HepG2 (cell line): Measurements from ENCODE around the gene TREH. TPM values are rescaled to one million over a fixed set of nuclear protein-coding genes. Genes with fewer than 3 reads are reported as not detected.

Source experiments
- BCLAF1 ChIP-seq: fragments of 450-650 bp; IDR thresholded peaks from 2 replicates; pipeline ENCODE4 v1.6.1; 2017; ENCODE audit warnings: mild to moderate bottlenecking
- ELF3 ChIP-seq: IDR thresholded peaks from 2 replicates; pipeline ENCODE4 v1.6.1; 2016; ENCODE audit warnings: missing genetic modification reagents, missing compliant biosample characterization
- EZH2 ChIP-seq: conservative IDR thresholded peaks from 2 replicates; pipeline ENCODE4 v1.6.1; 2012; ENCODE audit warnings: mild to moderate bottlenecking, low read depth, low read length, moderate library complexity
- HHEX ChIP-seq: IDR thresholded peaks from 2 replicates; pipeline ENCODE4 v1.6.1; 2016; ENCODE audit warnings: control low read depth
- MEF2D ChIP-seq: sonication (generic); formaldehyde crosslinking; IDR thresholded peaks from 2 replicates; pipeline ENCODE4 v1.5.1; 2020; ENCODE audit warnings: mild to moderate bottlenecking, missing genetic modification reagents
- SOX5 ChIP-seq: IDR thresholded peaks from 2 replicates; pipeline ENCODE4 v1.6.1; 2016; ENCODE audit warnings: borderline replicate concordance
- SPEN ChIP-seq: sonication (generic); formaldehyde crosslinking; IDR thresholded peaks from 2 replicates; pipeline ENCODE4 v1.5.1; 2020; ENCODE audit warnings: low read depth, mild to moderate bottlenecking, missing genetic modification reagents
- ZBTB3 ChIP-seq: sonication (generic); formaldehyde crosslinking; IDR thresholded peaks from 2 replicates; pipeline ENCODE4 v1.4.0; 2020; ENCODE audit warnings: low read depth, mild to moderate bottlenecking, moderate library complexity, missing genetic modification reagents, borderline replicate concordance
- ZFY ChIP-seq: sonication (generic); formaldehyde crosslinking; IDR thresholded peaks from 2 replicates; pipeline ENCODE4 v1.4.0; 2020; ENCODE audit warnings: missing genetic modification reagents
- ZMYM2 ChIP-seq: sonication (generic); formaldehyde crosslinking; IDR thresholded peaks from 2 replicates; pipeline ENCODE4 v1.8.0; 2022; ENCODE audit warnings: mild to moderate bottlenecking, missing genetic modification reagents
- ZNF20 ChIP-seq: sonication (generic); formaldehyde crosslinking; IDR thresholded peaks from 2 replicates; pipeline ENCODE4 v1.4.0; 2020; ENCODE audit warnings: mild to moderate bottlenecking, moderate library complexity, missing genetic modification reagents
- ZNF431 ChIP-seq: sonication (generic); formaldehyde crosslinking; IDR thresholded peaks from 2 replicates; pipeline ENCODE4 v1.9.0; 2022; ENCODE audit warnings: missing genetic modification reagents, low read depth, mild to moderate bottlenecking, borderline replicate concordance
- ZSCAN30 ChIP-seq: sonication (generic); formaldehyde crosslinking; IDR thresholded peaks from 2 replicates; pipeline ENCODE4 v1.5.0; 2020; ENCODE audit warnings: mild to moderate bottlenecking, missing genetic modification reagents
- polyA plus RNA-seq, 8 experiments: library from polyadenylated mRNA; depleted of rRNA in 3 of 8; stranded (reverse) in 7 of 8; unstranded in 1 of 8; fragments of >200 nt; fragmentation: Illumina TruSeq in 4 of 8; extraction: Trizol in 4 of 8; gene quantifications; 2 replicates each; pipeline versions ENCODE4 v1.2.1 to v1.2.3, GENCODE V29; 2011 to 2016; ENCODE audit warnings: low read depth in 4 of 8, missing spikeins in 1 of 8, mixed read lengths in 1 of 8; ENCODE audit not compliant: insufficient read depth in 1 of 8
- total RNA-seq, 5 experiments: library from RNA; depleted of rRNA; stranded (reverse); fragments of >200 nt; fragmentation: Illumina TruSeq; extraction: Trizol; gene quantifications; 2 replicates each; pipeline ENCODE4 v1.2.3, GENCODE V29; 2016; ENCODE audit warnings: low read depth in 1 of 5
- TF ChIP-seq, protein P1 (sequence below): sonication (generic); formaldehyde crosslinking; IDR thresholded peaks from 2 replicates; pipeline ENCODE4 v1.4.0; 2020; ENCODE audit warnings: missing genetic modification reagents
- TF ChIP-seq, protein P2 (sequence below): sonication (generic); formaldehyde crosslinking; IDR thresholded peaks from 2 replicates; pipeline ENCODE4 v1.4.0; 2020; ENCODE audit warnings: missing genetic modification reagents
- TF ChIP-seq, protein P3 (sequence below): sonication (generic); formaldehyde crosslinking; IDR thresholded peaks from 2 replicates; pipeline ENCODE4 v1.9.0; 2022; ENCODE audit warnings: low read depth, missing genetic modification reagents

The TREH gene
- total and polyA plus RNA-seq, 2 of the 13 experiments (the other 11 are each of a cell fraction or from before 2014, with no cell fraction given), result 0.53 to 0.86 TPM

GRCh38 chr11:118689852-118690552 lies 10.6 kb upstream of the TREH start (continued):
- TF ChIP-seq ZMYM2 (CRISPR knock-in tag) (no peak), ZNF20 (CRISPR knock-in tag) (no peak), HHEX (CRISPR knock-in tag) (no peak), MEF2D (peak; percentile 35; the same call in 1 of the 2 replicates), ZSCAN30 (no peak), SOX5 (CRISPR knock-in tag) (0 out of 2 replicates have a peak, but pooled peaks have one; percentile 59), ELF3 (CRISPR knock-in tag) (peak; percentile 34; the same call in 1 of the 2 replicates), SPEN (CRISPR knock-in tag) (no peak; the same call in 1 of the 2 replicates), ZBTB3 (CRISPR knock-in tag) (0 out of 2 replicates have a peak, but pooled peaks have one; percentile 57), EZH2 (no peak), BCLAF1 (no peak), ZNF431 (no peak), ZFY (CRISPR knock-in tag) (peak; percentile 71; the same call in 1 of the 2 replicates)
- TF ChIP-seq, protein P1, sequence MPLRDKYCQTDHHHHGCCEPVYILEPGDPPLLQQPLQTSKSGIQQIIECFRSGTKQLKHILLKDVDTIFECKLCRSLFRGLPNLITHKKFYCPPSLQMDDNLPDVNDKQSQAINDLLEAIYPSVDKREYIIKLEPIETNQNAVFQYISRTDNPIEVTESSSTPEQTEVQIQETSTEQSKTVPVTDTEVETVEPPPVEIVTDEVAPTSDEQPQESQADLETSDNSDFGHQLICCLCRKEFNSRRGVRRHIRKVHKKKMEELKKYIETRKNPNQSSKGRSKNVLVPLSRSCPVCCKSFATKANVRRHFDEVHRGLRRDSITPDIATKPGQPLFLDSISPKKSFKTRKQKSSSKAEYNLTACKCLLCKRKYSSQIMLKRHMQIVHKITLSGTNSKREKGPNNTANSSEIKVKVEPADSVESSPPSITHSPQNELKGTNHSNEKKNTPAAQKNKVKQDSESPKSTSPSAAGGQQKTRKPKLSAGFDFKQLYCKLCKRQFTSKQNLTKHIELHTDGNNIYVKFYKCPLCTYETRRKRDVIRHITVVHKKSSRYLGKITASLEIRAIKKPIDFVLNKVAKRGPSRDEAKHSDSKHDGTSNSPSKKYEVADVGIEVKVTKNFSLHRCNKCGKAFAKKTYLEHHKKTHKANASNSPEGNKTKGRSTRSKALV (CRISPR knock-in tag), result 0 out of 2 replicates have a peak, but pooled peaks have one; percentile 67
- TF ChIP-seq, protein P2, sequence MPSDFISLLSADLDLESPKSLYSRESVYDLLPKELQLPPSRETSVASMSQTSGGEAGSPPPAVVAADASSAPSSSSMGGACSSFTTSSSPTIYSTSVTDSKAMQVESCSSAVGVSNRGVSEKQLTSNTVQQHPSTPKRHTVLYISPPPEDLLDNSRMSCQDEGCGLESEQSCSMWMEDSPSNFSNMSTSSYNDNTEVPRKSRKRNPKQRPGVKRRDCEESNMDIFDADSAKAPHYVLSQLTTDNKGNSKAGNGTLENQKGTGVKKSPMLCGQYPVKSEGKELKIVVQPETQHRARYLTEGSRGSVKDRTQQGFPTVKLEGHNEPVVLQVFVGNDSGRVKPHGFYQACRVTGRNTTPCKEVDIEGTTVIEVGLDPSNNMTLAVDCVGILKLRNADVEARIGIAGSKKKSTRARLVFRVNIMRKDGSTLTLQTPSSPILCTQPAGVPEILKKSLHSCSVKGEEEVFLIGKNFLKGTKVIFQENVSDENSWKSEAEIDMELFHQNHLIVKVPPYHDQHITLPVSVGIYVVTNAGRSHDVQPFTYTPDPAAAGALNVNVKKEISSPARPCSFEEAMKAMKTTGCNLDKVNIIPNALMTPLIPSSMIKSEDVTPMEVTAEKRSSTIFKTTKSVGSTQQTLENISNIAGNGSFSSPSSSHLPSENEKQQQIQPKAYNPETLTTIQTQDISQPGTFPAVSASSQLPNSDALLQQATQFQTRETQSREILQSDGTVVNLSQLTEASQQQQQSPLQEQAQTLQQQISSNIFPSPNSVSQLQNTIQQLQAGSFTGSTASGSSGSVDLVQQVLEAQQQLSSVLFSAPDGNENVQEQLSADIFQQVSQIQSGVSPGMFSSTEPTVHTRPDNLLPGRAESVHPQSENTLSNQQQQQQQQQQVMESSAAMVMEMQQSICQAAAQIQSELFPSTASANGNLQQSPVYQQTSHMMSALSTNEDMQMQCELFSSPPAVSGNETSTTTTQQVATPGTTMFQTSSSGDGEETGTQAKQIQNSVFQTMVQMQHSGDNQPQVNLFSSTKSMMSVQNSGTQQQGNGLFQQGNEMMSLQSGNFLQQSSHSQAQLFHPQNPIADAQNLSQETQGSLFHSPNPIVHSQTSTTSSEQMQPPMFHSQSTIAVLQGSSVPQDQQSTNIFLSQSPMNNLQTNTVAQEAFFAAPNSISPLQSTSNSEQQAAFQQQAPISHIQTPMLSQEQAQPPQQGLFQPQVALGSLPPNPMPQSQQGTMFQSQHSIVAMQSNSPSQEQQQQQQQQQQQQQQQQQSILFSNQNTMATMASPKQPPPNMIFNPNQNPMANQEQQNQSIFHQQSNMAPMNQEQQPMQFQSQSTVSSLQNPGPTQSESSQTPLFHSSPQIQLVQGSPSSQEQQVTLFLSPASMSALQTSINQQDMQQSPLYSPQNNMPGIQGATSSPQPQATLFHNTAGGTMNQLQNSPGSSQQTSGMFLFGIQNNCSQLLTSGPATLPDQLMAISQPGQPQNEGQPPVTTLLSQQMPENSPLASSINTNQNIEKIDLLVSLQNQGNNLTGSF (CRISPR knock-in tag), result no peak
- TF ChIP-seq, protein P3, sequence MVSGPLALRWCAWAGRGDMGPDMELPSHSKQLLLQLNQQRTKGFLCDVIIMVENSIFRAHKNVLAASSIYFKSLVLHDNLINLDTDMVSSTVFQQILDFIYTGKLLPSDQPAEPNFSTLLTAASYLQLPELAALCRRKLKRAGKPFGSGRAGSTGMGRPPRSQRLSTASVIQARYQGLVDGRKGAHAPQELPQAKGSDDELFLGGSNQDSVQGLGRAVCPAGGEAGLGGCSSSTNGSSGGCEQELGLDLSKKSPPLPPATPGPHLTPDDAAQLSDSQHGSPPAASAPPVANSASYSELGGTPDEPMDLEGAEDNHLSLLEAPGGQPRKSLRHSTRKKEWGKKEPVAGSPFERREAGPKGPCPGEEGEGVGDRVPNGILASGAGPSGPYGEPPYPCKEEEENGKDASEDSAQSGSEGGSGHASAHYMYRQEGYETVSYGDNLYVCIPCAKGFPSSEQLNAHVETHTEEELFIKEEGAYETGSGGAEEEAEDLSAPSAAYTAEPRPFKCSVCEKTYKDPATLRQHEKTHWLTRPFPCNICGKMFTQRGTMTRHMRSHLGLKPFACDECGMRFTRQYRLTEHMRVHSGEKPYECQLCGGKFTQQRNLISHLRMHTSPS, result peak; percentile 79; the same call in 1 of the 2 replicates
